ENCODE results near the gene TP73. TPM values are rescaled to one million over a fixed set of nuclear protein-coding genes. Genes with fewer than 3 reads are reported as not detected.
A peak's percentile ranks its signal among the peaks of the same experiment; 100 is the strongest.

Gene TP73
- total RNA-seq, 2 donors from 2014 or later = 0.26 to 13.5 TPM

DNA sequence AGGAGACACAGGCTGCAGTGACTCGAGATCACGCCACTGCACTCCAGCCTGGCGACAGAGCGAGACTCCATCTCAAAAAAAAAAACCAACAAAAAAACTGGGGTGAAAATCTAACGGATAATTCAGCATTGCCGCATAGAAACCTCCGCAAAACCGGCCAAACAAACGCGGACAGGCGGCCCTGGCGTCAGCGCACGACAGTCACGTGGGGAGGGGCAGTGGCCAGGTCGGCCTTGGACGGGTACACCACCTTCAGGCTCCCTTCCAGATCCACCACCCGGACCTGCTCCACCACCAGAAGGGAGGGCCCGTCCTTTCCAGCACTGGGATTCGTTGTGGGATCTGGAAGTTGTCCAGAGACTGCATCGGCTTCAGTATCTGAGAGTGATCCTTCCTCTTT is 128.6 kb downstream of the TP73 start:
- H3K27ac ChIP-seq = no peak overlapping the region
- no peaks in the 10 kb centered on the region for H3K9me3 ChIP-seq
- TF ChIP-seq, protein P1, sequence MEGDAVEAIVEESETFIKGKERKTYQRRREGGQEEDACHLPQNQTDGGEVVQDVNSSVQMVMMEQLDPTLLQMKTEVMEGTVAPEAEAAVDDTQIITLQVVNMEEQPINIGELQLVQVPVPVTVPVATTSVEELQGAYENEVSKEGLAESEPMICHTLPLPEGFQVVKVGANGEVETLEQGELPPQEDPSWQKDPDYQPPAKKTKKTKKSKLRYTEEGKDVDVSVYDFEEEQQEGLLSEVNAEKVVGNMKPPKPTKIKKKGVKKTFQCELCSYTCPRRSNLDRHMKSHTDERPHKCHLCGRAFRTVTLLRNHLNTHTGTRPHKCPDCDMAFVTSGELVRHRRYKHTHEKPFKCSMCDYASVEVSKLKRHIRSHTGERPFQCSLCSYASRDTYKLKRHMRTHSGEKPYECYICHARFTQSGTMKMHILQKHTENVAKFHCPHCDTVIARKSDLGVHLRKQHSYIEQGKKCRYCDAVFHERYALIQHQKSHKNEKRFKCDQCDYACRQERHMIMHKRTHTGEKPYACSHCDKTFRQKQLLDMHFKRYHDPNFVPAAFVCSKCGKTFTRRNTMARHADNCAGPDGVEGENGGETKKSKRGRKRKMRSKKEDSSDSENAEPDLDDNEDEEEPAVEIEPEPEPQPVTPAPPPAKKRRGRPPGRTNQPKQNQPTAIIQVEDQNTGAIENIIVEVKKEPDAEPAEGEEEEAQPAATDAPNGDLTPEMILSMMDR (IDR thresholded peaks at IDR 0.05) = no peak
- TF ChIP-seq POLR2A (IDR thresholded peaks at IDR 0.05) = no peak
- 84 to 89% methylated on average over 21 of the region's 21 CpGs for WGBS, 2 donors
- H3K4me1 ChIP-seq = peaks cover 16% of the 10 kb centered on the region
- peaks cover 21 to 45% of the 10 kb centered on the region in 2 donors for H3K36me3 ChIP-seq (replicated peaks in 1 of 2; ENCODE audit: insufficient read depth in 1 of 2, low read depth in 2 of 2)
- no peak for ATAC-seq
- H3K27me3 ChIP-seq = no peaks in the 10 kb centered on the region
- intact Hi-C loops (cut with DNase I) = no loop called here
- DNase-seq = no peak
- H3K4me3 ChIP-seq = no peak overlapping the region

DNA sequence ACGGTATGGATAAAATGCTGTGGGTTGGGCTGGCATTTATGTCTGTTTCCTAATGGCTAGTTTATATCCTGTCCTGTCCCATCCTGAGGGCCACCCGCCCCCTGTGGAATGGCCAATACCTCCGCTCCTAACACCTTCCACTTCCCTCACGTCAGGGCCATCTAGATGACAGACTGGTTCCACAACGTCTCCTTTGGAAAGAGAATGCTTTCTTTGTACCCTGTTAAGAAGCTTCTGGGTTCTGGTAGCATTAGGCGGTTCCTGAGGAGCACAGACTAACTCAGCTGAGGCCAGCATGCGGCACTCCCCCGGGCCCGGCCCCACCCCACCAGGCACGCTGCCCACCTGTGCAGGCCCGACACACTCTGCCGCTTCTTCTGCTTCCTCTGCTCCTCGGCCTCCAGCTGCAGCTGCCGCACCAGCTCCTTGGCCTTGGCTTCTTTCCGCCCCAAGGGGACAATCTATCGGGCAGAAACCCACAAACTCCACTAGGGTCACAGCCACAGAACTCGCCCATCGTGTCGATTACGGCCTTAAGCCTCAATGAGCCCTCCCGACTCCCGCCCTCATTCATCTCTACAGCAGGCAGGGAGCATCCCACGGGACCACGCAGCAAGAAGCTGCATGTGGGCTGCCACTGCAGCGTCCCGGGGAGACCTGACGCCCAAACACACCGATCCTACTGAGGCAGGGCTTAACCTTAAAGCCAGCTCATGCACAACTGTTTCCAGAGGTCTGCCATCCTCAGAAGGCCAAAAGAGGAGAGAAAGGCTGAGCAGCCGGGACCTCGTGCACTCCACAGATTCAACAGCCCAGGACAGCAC is 131.5 kb downstream of the TP73 start:
- peaks cover 21 to 50% of the 10 kb centered on the region in 2 donors for H3K36me3 ChIP-seq (replicated peaks in 1 of 2; ENCODE audit: insufficient read depth in 1 of 2, low read depth in 2 of 2)
- H3K27ac ChIP-seq = no peak overlapping the region
- WGBS, 2 donors = 91 to 92% methylated on average over 27 to 30 of the region's 30 CpGs
- intact Hi-C loops (cut with DNase I) = no loop called here
- H3K9me3 ChIP-seq = no peaks in the 10 kb centered on the region
- ATAC-seq (no peak), DNase-seq (no peak)
- no peak overlapping the region for H3K4me3 ChIP-seq
- peaks cover 1% of the 10 kb centered on the region for H3K4me1 ChIP-seq
- no peaks in the 10 kb centered on the region for H3K27me3 ChIP-seq
- no peak for TF ChIP-seq POLR2A (IDR thresholded peaks at IDR 0.05)
- TF ChIP-seq, protein P1 (IDR thresholded peaks at IDR 0.05) = no peak

DNA sequence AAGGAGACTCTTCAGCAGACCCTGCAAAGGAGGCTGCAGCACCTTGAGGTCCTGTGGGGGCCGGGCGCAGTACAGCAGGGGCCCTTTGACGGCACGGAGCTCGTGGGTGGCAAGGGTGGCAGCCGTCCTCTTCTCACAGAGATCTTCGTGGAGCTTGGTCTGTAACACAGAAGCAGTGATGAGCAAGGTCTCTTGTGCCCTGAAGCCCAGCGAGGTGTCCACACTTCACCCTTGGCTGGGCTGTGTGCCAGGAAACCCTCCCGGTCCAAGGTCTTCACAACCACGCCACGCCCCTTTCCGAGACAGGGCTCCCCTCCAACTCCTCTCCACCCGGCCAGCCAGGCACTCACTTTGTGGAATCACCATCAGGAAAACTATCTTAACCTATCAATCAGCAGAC is 132.7 kb downstream of the TP73 start:
- H3K36me3 ChIP-seq (replicated peaks in 1 of 2; ENCODE audit: insufficient read depth in 1 of 2, low read depth in 2 of 2) = peaks cover 21 to 43% of the 10 kb centered on the region in 2 donors
- no peak for ATAC-seq
- H3K27me3 ChIP-seq = no peaks in the 10 kb centered on the region
- H3K9me3 ChIP-seq = no peaks in the 10 kb centered on the region
- no peak overlapping the region for H3K4me3 ChIP-seq
- 71 to 76% methylated on average over 13 of the region's 13 CpGs for WGBS, 2 donors
- no peak overlapping the region for H3K27ac ChIP-seq
- no peak for TF ChIP-seq POLR2A (IDR thresholded peaks at IDR 0.05)
- TF ChIP-seq, protein P1 (IDR thresholded peaks at IDR 0.05) = no peak
- intact Hi-C loops (cut with DNase I) = no loop called here
- H3K4me1 ChIP-seq = no peaks in the 10 kb centered on the region
- peak in 1 of 4 donors; percentile 47 for DNase-seq

DNA sequence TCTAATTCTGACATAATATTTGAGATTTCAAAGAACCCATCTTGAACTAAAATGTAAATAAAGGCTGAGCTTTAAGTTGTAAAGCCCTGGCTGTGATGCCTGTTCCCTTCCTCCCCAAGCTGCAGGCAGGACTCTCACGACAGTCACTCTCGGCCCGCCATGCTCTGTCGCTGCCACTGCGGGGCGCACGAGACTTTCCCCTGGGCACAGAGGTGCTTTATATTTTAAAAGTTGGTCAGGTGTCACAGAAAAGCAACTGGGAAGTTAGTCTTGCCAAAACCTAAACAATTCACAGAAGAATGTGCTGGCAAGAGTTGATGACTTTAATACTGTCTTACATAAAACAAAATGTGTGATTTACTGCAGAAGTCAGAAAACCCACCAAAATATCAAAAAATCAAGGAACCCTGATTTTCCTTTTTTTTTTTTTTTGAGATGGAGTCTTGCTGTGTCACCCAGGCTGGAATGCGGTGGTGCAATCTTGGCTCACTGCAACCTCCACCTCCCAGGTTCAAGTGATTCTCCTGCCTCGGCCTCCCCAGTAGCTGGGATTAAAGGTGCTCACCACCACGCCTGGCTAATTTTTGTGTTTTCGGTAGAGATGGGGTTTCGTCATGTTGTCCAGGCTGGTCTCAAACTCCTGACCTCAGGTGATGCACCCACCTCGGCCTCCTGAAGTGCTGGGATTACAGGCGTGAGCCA is 133.3 kb downstream of the TP73 start:
- intact Hi-C loops (cut with DNase I) = no loop called here
- no peak for DNase-seq
- Histone ChIP-seq H3K27ac (no peak overlapping the region), H3K4me1 (peaks cover 3% of the 10 kb centered on the region), H3K36me3 (replicated peaks in 1 of 2; ENCODE audit: insufficient read depth in 1 of 2, low read depth in 2 of 2) (peaks cover 21 to 40% of the 10 kb centered on the region in 2 donors), H3K4me3 (no peak overlapping the region), H3K27me3 (no peaks in the 10 kb centered on the region), H3K9me3 (no peaks in the 10 kb centered on the region)
- no peak for ATAC-seq
- TF ChIP-seq POLR2A (IDR thresholded peaks at IDR 0.05) = no peak
- TF ChIP-seq, protein P1 (IDR thresholded peaks at IDR 0.05) = peak in 1 of 7 experiments; percentile 9
- WGBS, 2 donors = 82% methylated on average over 14 of the region's 14 CpGs

Small RNA genes lying within 50 kb of the gene (small RNA-seq; reads per million reads assigned to genes)
- gene RF02197 (not detected), gene RN7SL574P (not detected)

Other genes starting within 250 kb of the TP73 start
- 10 to 100 TPM; 17.1 to 22.1 TPM for gene ARHGEF16, start 197.9 kb upstream of the TP73 start, total RNA-seq
- gene MEGF6, start 41.0 kb upstream of the TP73 start, total RNA-seq = 10 to 100 TPM; 22.4 to 24.9 TPM
- 10 to 100 TPM in 1 of 2 donors, 1 to 10 TPM in 1; 8.6 to 24.4 TPM for gene TPRG1L, start 27.5 kb upstream of the TP73 start, total RNA-seq
- gene WRAP73, start 2.4 kb upstream of the TP73 start, total RNA-seq = 10 to 100 TPM in 1 of 2 donors, 1 to 10 TPM in 1; 7.8 to 35.6 TPM
- not detected for gene CCDC27, start 99.9 kb downstream of the TP73 start, total RNA-seq
- gene SMIM1, start 120.2 kb downstream of the TP73 start, total RNA-seq = 1 to 10 TPM in 1 of 2 donors, not detected in 1; 5.2 TPM
- 10 to 100 TPM; 40.0 to 49.4 TPM for gene LRRC47, start 144.0 kb downstream of the TP73 start, total RNA-seq
- gene CEP104, start 204.7 kb downstream of the TP73 start, total RNA-seq = 10 to 100 TPM; 17.9 to 22.1 TPM
- gene DFFB, start 205.0 kb downstream of the TP73 start, total RNA-seq = 10 to 100 TPM in 1 of 2 donors, 1 to 10 TPM in 1; 6.5 to 13.5 TPM
- 10 to 100 TPM; 14.8 to 15.6 TPM for gene C1orf174, start 247.8 kb downstream of the TP73 start, total RNA-seq